ENCODE data around the gene SPEM2.

- TF ChIP-seq CTCF (IDR thresholded peaks at IDR 0.05; ENCODE audit: low read depth, low read length, missing input control) (no peak), YY1 (IDR thresholded peaks at IDR 0.05) (no peak), MAX (IDR thresholded peaks at IDR 0.05) (no peak)
Observed at GRCh38 chr17:7421186-7421585, 4.2 kb upstream of the SPEM2 start.
